HUES64 (cell line): Measurements from ENCODE around the gene FBXO9.

Source experiments
- H3K27ac ChIP-seq: 2 replicates; pipeline ENCODE4 v1.7.0; 2013; ENCODE audit warnings: low read depth, low read length, inconsistent platforms
- H3K27me3 ChIP-seq: 2 replicates; pipeline ENCODE4 v1.6.1; 2013; ENCODE audit warnings: mild to moderate bottlenecking, low read length; ENCODE audit not compliant: insufficient read depth
- H3K36me3 ChIP-seq: 2 replicates; pipeline ENCODE4 v1.6.1; 2013; ENCODE audit warnings: mild to moderate bottlenecking, low read length; ENCODE audit not compliant: insufficient read depth
- H3K4me1 ChIP-seq: 2 replicates; pipeline ENCODE4 v1.6.1; 2013; ENCODE audit warnings: mild to moderate bottlenecking, low read length, moderate library complexity; ENCODE audit not compliant: insufficient read depth
- H3K4me3 ChIP-seq: 2 replicates; pipeline ENCODE4 v1.5.1; 2013; ENCODE audit warnings: mild to moderate bottlenecking, low read length, moderate library complexity
- H3K9ac ChIP-seq: 2 replicates; pipeline ENCODE4 v1.6.1; 2013; ENCODE audit warnings: mild to moderate bottlenecking, low read depth, low read length
- H3K9me3 ChIP-seq: 2 replicates; pipeline ENCODE4 v1.6.1; 2013; ENCODE audit warnings: low read depth, low read length; ENCODE audit not compliant: insufficient read depth
- WGBS: fragments of 150-250, 120-280 bp; methylation state at CpG from one replicate; pipeline ENCODE4 v1.1.7; 2013; ENCODE audit warnings: missing lambda C conversion rate; 5-methylcytosine and 5-hydroxymethylcytosine counted together

Gene FBXO9

GRCh38 chr6:53115113-53115512 is 49.9 kb downstream of the FBXO9 start:
- Histone ChIP-seq H3K9me3 (0 out of 2 replicates have a peak, but pooled peaks cover 2% of the 10 kb centered on the region), H3K4me3 (no peak overlapping the region), H3K9ac (no peak overlapping the region), H3K27me3 (no peaks in the 10 kb centered on the region), H3K27ac (no peak overlapping the region), H3K36me3 (no peaks in the 10 kb centered on the region), H3K4me1 (peaks cover 19% of the 10 kb centered on the region)
- 94% methylated on average over 1 of the region's 1 CpG for WGBS

- H3K4me3 ChIP-seq = no peak overlapping the region
- H3K4me1 ChIP-seq = peaks cover 25% of the 10 kb centered on the region
- no peaks in the 10 kb centered on the region for H3K36me3 ChIP-seq
- WGBS = 96% methylated on average over 2 of the region's 2 CpGs
- 0 out of 2 replicates have a peak, but pooled peaks cover 2% of the 10 kb centered on the region for H3K9me3 ChIP-seq
- no peak overlapping the region for H3K9ac ChIP-seq
- no peaks in the 10 kb centered on the region for H3K27me3 ChIP-seq
- no peak overlapping the region for H3K27ac ChIP-seq
Observed at GRCh38 chr6:53115741-53116140, 50.5 kb downstream of the FBXO9 start.

GRCh38 chr6:53119349-53119748 is 54.1 kb downstream of the FBXO9 start:
- H3K36me3 ChIP-seq = no peaks in the 10 kb centered on the region
- H3K4me3 ChIP-seq = no peak overlapping the region
- 0 out of 2 replicates have a peak, but pooled peaks cover 2% of the 10 kb centered on the region for H3K9me3 ChIP-seq
- H3K4me1 ChIP-seq = peaks cover 26% of the 10 kb centered on the region
- no peaks in the 10 kb centered on the region for H3K27me3 ChIP-seq
- H3K9ac ChIP-seq = no peak overlapping the region
- H3K27ac ChIP-seq = peak overlapping the region; percentile 73; the same call in 1 of the 2 replicates
- WGBS = 88% methylated on average over 1 of the region's 1 CpG

- Histone ChIP-seq H3K9me3 (0 out of 2 replicates have a peak, but pooled peaks cover 2% of the 10 kb centered on the region), H3K27ac (peak overlapping the region; percentile 73), H3K9ac (no peak overlapping the region), H3K27me3 (no peaks in the 10 kb centered on the region), H3K4me1 (peaks cover 26% of the 10 kb centered on the region), H3K4me3 (no peak overlapping the region), H3K36me3 (no peaks in the 10 kb centered on the region)
- 8% methylated on average over 4 of the region's 4 CpGs for WGBS
Observed at GRCh38 chr6:53119772-53120409, 54.7 kb downstream of the FBXO9 start.

GRCh38 chr6:53124131-53124800 is 59.1 kb downstream of the FBXO9 start:
- 92% methylated on average over 10 of the region's 10 CpGs for WGBS
- H3K27me3 ChIP-seq = no peaks in the 10 kb centered on the region

GRCh38 chr6:53125276-53125675 is 60.1 kb downstream of the FBXO9 start:
- WGBS = 97% methylated on average over 4 of the region's 4 CpGs
- Histone ChIP-seq H3K36me3 (no peaks in the 10 kb centered on the region), H3K9ac (no peak overlapping the region), H3K27ac (no peak overlapping the region), H3K27me3 (no peaks in the 10 kb centered on the region), H3K4me1 (peaks cover 6% of the 10 kb centered on the region), H3K9me3 (no peaks in the 10 kb centered on the region), H3K4me3 (no peak overlapping the region)

More at GRCh38 chr6:53124131-53124800, 59.1 kb downstream of the FBXO9 start:
- Histone ChIP-seq H3K36me3 (no peaks in the 10 kb centered on the region), H3K27ac (no peak overlapping the region), H3K4me1 (peaks cover 15% of the 10 kb centered on the region), H3K4me3 (no peak overlapping the region), H3K9ac (no peak overlapping the region), H3K9me3 (no peaks in the 10 kb centered on the region)

GRCh38 chr6:53128842-53129241 is 63.6 kb downstream of the FBXO9 start:
- H3K36me3 ChIP-seq = no peaks in the 10 kb centered on the region
- no peak overlapping the region for H3K4me3 ChIP-seq
- H3K4me1 ChIP-seq = no peaks in the 10 kb centered on the region
- H3K9me3 ChIP-seq = no peaks in the 10 kb centered on the region
- WGBS = 96% methylated on average over 5 of the region's 5 CpGs
- no peak overlapping the region for H3K9ac ChIP-seq
- H3K27ac ChIP-seq = no peak overlapping the region
- no peaks in the 10 kb centered on the region for H3K27me3 ChIP-seq

GRCh38 chr6:53130569-53131290 is 65.5 kb downstream of the FBXO9 start:
- 91% methylated on average over 6 of the region's 6 CpGs for WGBS

GRCh38 chr6:53133961-53134360 is 68.8 kb downstream of the FBXO9 start:
- Histone ChIP-seq H3K9me3 (no peaks in the 10 kb centered on the region), H3K27me3 (no peaks in the 10 kb centered on the region), H3K27ac (no peak overlapping the region), H3K36me3 (no peaks in the 10 kb centered on the region), H3K9ac (no peak overlapping the region), H3K4me1 (no peaks in the 10 kb centered on the region), H3K4me3 (no peak overlapping the region)
- 91% methylated on average over 15 of the region's 16 CpGs for WGBS

More at GRCh38 chr6:53130569-53131290, 65.5 kb downstream of the FBXO9 start:
- no peak overlapping the region for H3K4me3 ChIP-seq
- H3K9me3 ChIP-seq = no peaks in the 10 kb centered on the region
- H3K36me3 ChIP-seq = no peaks in the 10 kb centered on the region
- H3K27ac ChIP-seq = no peak overlapping the region
- H3K4me1 ChIP-seq = no peaks in the 10 kb centered on the region
- H3K27me3 ChIP-seq = no peaks in the 10 kb centered on the region
- H3K9ac ChIP-seq = no peak overlapping the region

- Histone ChIP-seq H3K4me3 (no peak overlapping the region), H3K9me3 (no peaks in the 10 kb centered on the region), H3K4me1 (no peaks in the 10 kb centered on the region), H3K36me3 (no peaks in the 10 kb centered on the region), H3K27me3 (no peaks in the 10 kb centered on the region), H3K9ac (no peak overlapping the region), H3K27ac (no peak overlapping the region)
- 70% methylated on average over 8 of the region's 8 CpGs for WGBS
Observed at GRCh38 chr6:53134601-53135235, 69.5 kb downstream of the FBXO9 start.
